K562 (cell line): ENCODE data around the gene MEX3A. TPM values are rescaled to one million over a fixed set of nuclear protein-coding genes. Genes with fewer than 3 reads are reported as not detected.
A peak's percentile ranks its signal among the peaks of the same experiment; 100 is the strongest.

Experiments used
- ATAC-seq: fragments of 200-7000 bp; cut with Tn5 transposase; 3 replicates; pipeline ENCODE4 v1.9.1; 2020; ENCODE audit warnings: moderate library complexity
- BruUV-seq: library from RNA; stranded (reverse); fragments of 400-500 nt; replicated peaks from 2 replicates; lab custom pipeline; 2021; lab: Mats Ljungman, UMichigan
- CTCF ChIA-PET: fragments of 300-600 bp; formaldehyde crosslinking; extraction: SDS; loops from one replicate; lab custom pipeline; 2021; ENCODE audit warnings: low intra/inter-chr PET ratio; lab: Yijun Ruan, JAX
- POLR2A ChIA-PET: fragments of 300-600, 350-650 bp; sonication (Branson Sonifier 250); formaldehyde crosslinking; extraction: SDS; loops from one replicate; lab custom pipeline; 2021; ENCODE audit warnings: antibody characterized with exemption, inconsistent platforms; lab: Yijun Ruan, JAX
- DNase-seq, 4 experiments: peaks; one replicate each; pipeline versions ENCODE4 v3.0.0 to v3.0.0-alpha.2; 2011 to 2018; ENCODE audit warnings: low spot score in 3 of 4, mixed read lengths in 3 of 4; ENCODE audit errors: extremely low read depth in 1 of 4
- FAIRE-seq: peaks from 2 replicates; lab custom pipeline; 2011; peaks lifted over from hg19 to GRCh38; lab: Jason Lieb, UNC
- H2AFZ ChIP-seq: 2 replicates; pipeline ENCODE4 v1.6.0; 2011; ENCODE audit warnings: low read depth, low read length, control low read depth, inconsistent platforms
- H3K27ac ChIP-seq: fragments of 200-600 bp; 3 replicates; pipeline ENCODE4 v1.8.0; 2011; ENCODE audit warnings: low read depth, mild to moderate bottlenecking, control low read depth, inconsistent platforms, low read length, moderate library complexity, mixed read lengths; ENCODE audit errors: extremely low read depth
- H3K27me3 ChIP-seq, 2 experiments: fragments of 300-600 bp in 1 of 2; 2 replicates in 1 of 2; 3 replicates in 1 of 2; pipeline versions ENCODE4 v1.6.0 to v1.8.0; 2011; ENCODE audit warnings: inconsistent platforms in 2 of 2, low read length in 2 of 2, mild to moderate bottlenecking in 1 of 2, mixed read lengths in 1 of 2, moderate library complexity in 1 of 2; ENCODE audit not compliant: control insufficient read depth in 2 of 2, insufficient read depth in 2 of 2
- H3K36me3 ChIP-seq: fragments of 300-600 bp; 3 replicates; pipeline ENCODE4 v1.8.0; 2011; ENCODE audit warnings: mild to moderate bottlenecking, low read length, inconsistent platforms; ENCODE audit not compliant: control insufficient read depth, insufficient read depth
- H3K4me1 ChIP-seq, 2 experiments: fragments of 200-600 bp in 1 of 2; replicated peaks in 1 of 2; 2 replicates in 1 of 2; 3 replicates in 1 of 2; pipeline versions ENCODE4 v1.5.1 to v1.8.0; 2011; ENCODE audit warnings: inconsistent platforms in 2 of 2, low read length in 2 of 2, mild to moderate bottlenecking in 1 of 2, mixed read lengths in 1 of 2, moderate library complexity in 1 of 2; ENCODE audit not compliant: control insufficient read depth in 2 of 2, insufficient read depth in 2 of 2
- H3K4me2 ChIP-seq: 2 replicates; pipeline ENCODE4 v1.6.1; 2011; ENCODE audit warnings: low read length, control low read depth, inconsistent platforms, mixed read lengths; ENCODE audit not compliant: insufficient read depth
- H3K4me3 ChIP-seq: fragments of 200-600 bp; sonication (generic), shearing (Covaris generic); 2 replicates; pipeline ENCODE4 v1.5.1; 2016; ENCODE audit warnings: control low read depth, inconsistent platforms
- H3K79me2 ChIP-seq: fragments of 200-600 bp; 3 replicates; pipeline ENCODE4 v1.8.0; 2011; ENCODE audit warnings: low read length, inconsistent platforms; ENCODE audit not compliant: control insufficient read depth, insufficient read depth
- H3K9ac ChIP-seq, 2 experiments: 2 replicates each; pipeline versions ENCODE4 v1.6.0 to v1.6.1; 2011; ENCODE audit warnings: low read depth in 2 of 2, low read length in 2 of 2, control low read depth in 1 of 2, inconsistent platforms in 1 of 2, mild to moderate bottlenecking in 1 of 2, mixed read lengths in 1 of 2; ENCODE audit not compliant: insufficient read depth in 1 of 2
- H3K9me1 ChIP-seq: one replicate; pipeline ENCODE4 v1.6.0; 2011; ENCODE audit warnings: inconsistent platforms, mild to moderate bottlenecking, low read length, moderate library complexity; ENCODE audit not compliant: control insufficient read depth, insufficient read depth
- H3K9me3 ChIP-seq: replicated peaks from 2 replicates; pipeline ENCODE4 v1.5.1; 2011; ENCODE audit warnings: low read depth, low read length, inconsistent platforms; ENCODE audit not compliant: control insufficient read depth, insufficient read depth
- H4K20me1 ChIP-seq: replicated peaks from 2 replicates; pipeline ENCODE4 v1.6.1; 2011; ENCODE audit warnings: low read length, inconsistent platforms, mixed read lengths; ENCODE audit not compliant: control insufficient read depth, insufficient read depth
- CBX1 ChIP-seq: sonication (generic); IDR thresholded peaks from 2 replicates; pipeline ENCODE4 v1.6.1; 2016; ENCODE audit warnings: antibody characterized with exemption, low read depth, mild to moderate bottlenecking
- CEBPG ChIP-seq, 3 experiments: fragments of 200-800 bp in 1 of 3; sonication (Bioruptor generic) in 1 of 3; sonication (generic) in 1 of 3; formaldehyde crosslinking in 1 of 3; IDR thresholded peaks in 2 of 3; conservative IDR thresholded peaks in 1 of 3; 2 replicates each; pipeline versions ENCODE4 v1.6.1 to v1.8.0; 2016 to 2022; ENCODE audit warnings: missing compliant biosample characterization in 2 of 3, missing genetic modification characterization in 2 of 3, mild to moderate bottlenecking in 1 of 3, missing genetic modification reagents in 1 of 3
- EGR1 ChIP-seq: fragments of 450-650 bp; conservative IDR thresholded peaks from 2 replicates; pipeline ENCODE4 v1.6.1; 2017; ENCODE audit warnings: mild to moderate bottlenecking
- FOXJ2 ChIP-seq: fragments of 200-800 bp; sonication (Bioruptor generic); IDR thresholded peaks from 2 replicates; pipeline ENCODE4 v1.6.1; 2016; ENCODE audit warnings: missing genetic modification characterization, missing compliant biosample characterization
- JUNB ChIP-seq: fragments of 450-650 bp; formaldehyde crosslinking; conservative IDR thresholded peaks from 2 replicates; pipeline ENCODE4 v1.4.0; 2020; ENCODE audit warnings: mild to moderate bottlenecking
- NFYB ChIP-seq: IDR thresholded peaks from 2 replicates; pipeline ENCODE4 v1.6.1; 2011; ENCODE audit warnings: mild to moderate bottlenecking, moderate library complexity; ENCODE audit not compliant: insufficient read length; ENCODE audit errors: extremely low read depth
- ZBED1 ChIP-seq: IDR thresholded peaks from 2 replicates; pipeline ENCODE4 v1.6.1; 2014
- ZNF668 ChIP-seq: fragments of 250-450 bp; sonication (Bioruptor Pico); IDR thresholded peaks from 2 replicates; pipeline ENCODE4 v1.8.0; 2022; ENCODE audit warnings: mild to moderate bottlenecking, inconsistent platforms
- WGBS: fragments of 100-300 bp; shearing (Covaris generic); methylation state at CpG from one replicate; pipeline ENCODE4 v1.1.6; 2016; ENCODE audit warnings: low coverage, mixed read lengths; ENCODE audit not compliant: insufficient coverage; ENCODE audit errors: missing lambda C conversion rate; 5-methylcytosine and 5-hydroxymethylcytosine counted together
- in situ Hi-C: fragments of 300-500 bp; cut with MboI; formaldehyde crosslinking; loops from 4 replicates; pipeline ENCODE4 v1.15.0; 2018; ENCODE audit warnings: inconsistent platforms, mixed read lengths
- intact Hi-C: fragments of 100-400 bp; cut with micrococcal nuclease; formaldehyde crosslinking; loops from 2 replicates; pipeline ENCODE4 v1.14.2; 2022
- polyA plus RNA-seq, 8 experiments: library from polyadenylated mRNA; depleted of rRNA in 4 of 8; stranded (reverse) in 5 of 8; unstranded in 3 of 8; fragments of >200 nt; fragmentation: Nextera tagmentation in 2 of 8; fragmentation: Illumina TruSeq in 1 of 8; extraction: Ambion mirVana in 2 of 8; extraction: Trizol in 1 of 8; gene quantifications; 2 replicates each; pipeline versions ENCODE4 v1.2.1 to v1.2.3, GENCODE V29; 2011 to 2014; ENCODE audit warnings: inconsistent platforms in 1 of 8, missing spikeins in 1 of 8
- total RNA-seq, 7 experiments: library from RNA; depleted of rRNA in 6 of 7; stranded (reverse); fragments of >200 nt in 6 of 7; fragmentation: Illumina TruSeq in 2 of 7; extraction: Trizol in 2 of 7; gene quantifications; 2 replicates each; pipeline versions ENCODE4 v1.2.1 to v1.2.3, GENCODE V29; 2011 to 2021; ENCODE audit warnings: low replicate concordance in 1 of 7
- TF ChIP-seq, protein P1 (sequence below), 2 experiments: fragments of 450-650 bp; IDR thresholded peaks; 2 replicates each; pipeline ENCODE4 v1.6.1; 2016
- TF ChIP-seq, protein P2 (sequence below): IDR thresholded peaks from 2 replicates; pipeline ENCODE4 v1.6.1; 2014; ENCODE audit warnings: antibody characterized with exemption

The MEX3A gene
- total and polyA plus RNA-seq, 9 of the 15 experiments (the other 6 are each of a cell fraction or from before 2014, with no cell fraction given) = 0.36 to 13.7 (median 5.2) TPM

GRCh38 chr1:156063997-156064285, 18.3 kb downstream of the MEX3A start:
- BruUV-seq = no TSS peak
- in situ Hi-C loops (no loop called here), intact Hi-C loops (no loop called here)
- Histone ChIP-seq H4K20me1 (no peaks in the 10 kb centered on the region), H3K4me3 (no peak overlapping the region), H2AFZ (peak overlapping the region; percentile 55; the same call in 1 of the 2 replicates), H3K36me3 (no peaks in the 10 kb centered on the region), H3K27me3 (no peaks in the 10 kb centered on the region), H3K4me1 (peaks cover 6 to 21% of the 10 kb centered on the region in 2 experiments; a peak in 4 of 5 replicates), H3K9me3 (no peaks in the 10 kb centered on the region)
- no peak for ATAC-seq
- CTCF ChIA-PET = interaction anchor here (0.6 to 2.1 kb wide), 3 partner anchors 9 to 952 kb away, joined by 3 to 6 read pairs (median 4); partner anchors contain the start of gene LAMTOR2
- DNase-seq = no peak
- 49% methylated on average over 2 of the region's 2 CpGs for WGBS
- no peak for FAIRE-seq
- TF ChIP-seq CEBPG (CRISPR knock-in tag; IDR thresholded peaks at IDR 0.05) (no peak), CEBPG (tag; conservative IDR thresholded peaks at IDR 0.05 in 1 of 2, IDR thresholded peaks at IDR 0.05 in 1 of 2) (no peak), JUNB (CRISPR knock-in tag) (no peak), ZNF668 (no peak), NFYB (no peak), FOXJ2 (tag) (no peak), CBX1 (no peak), EGR1 (no peak), ZBED1 (no peak)
- TF ChIP-seq, protein P1, sequence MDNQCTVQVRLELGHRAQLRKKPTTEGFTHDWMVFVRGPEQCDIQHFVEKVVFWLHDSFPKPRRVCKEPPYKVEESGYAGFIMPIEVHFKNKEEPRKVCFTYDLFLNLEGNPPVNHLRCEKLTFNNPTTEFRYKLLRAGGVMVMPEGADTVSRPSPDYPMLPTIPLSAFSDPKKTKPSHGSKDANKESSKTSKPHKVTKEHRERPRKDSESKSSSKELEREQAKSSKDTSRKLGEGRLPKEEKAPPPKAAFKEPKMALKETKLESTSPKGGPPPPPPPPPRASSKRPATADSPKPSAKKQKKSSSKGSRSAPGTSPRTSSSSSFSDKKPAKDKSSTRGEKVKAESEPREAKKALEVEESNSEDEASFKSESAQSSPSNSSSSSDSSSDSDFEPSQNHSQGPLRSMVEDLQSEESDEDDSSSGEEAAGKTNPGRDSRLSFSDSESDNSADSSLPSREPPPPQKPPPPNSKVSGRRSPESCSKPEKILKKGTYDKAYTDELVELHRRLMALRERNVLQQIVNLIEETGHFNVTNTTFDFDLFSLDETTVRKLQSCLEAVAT (IDR thresholded peaks at IDR 0.05) = no peak
- TF ChIP-seq, protein P2, sequence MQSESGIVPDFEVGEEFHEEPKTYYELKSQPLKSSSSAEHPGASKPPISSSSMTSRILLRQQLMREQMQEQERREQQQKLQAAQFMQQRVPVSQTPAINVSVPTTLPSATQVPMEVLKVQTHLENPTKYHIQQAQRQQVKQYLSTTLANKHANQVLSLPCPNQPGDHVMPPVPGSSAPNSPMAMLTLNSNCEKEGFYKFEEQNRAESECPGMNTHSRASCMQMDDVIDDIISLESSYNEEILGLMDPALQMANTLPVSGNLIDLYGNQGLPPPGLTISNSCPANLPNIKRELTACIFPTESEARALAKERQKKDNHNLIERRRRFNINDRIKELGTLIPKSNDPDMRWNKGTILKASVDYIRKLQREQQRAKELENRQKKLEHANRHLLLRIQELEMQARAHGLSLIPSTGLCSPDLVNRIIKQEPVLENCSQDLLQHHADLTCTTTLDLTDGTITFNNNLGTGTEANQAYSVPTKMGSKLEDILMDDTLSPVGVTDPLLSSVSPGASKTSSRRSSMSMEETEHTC = no peak
- TF ChIP-seq, all 486 proteins: peak for 0
- Histone ChIP-seq H3K4me2 (peak overlapping the region; percentile 25; the same call in 1 of the 2 replicates), H3K9ac (no peak overlapping the region), H3K27ac (no peak overlapping the region), H3K79me2 (no peaks in the 10 kb centered on the region), H3K9me1 (no peaks in the 10 kb centered on the region)
- POLR2A ChIA-PET = interaction anchor here (0.8 to 1.1 kb wide), 2 partner anchors 12 to 132 kb away, joined by 3 read pairs; no protein-coding TSS in a partner anchor
